BJ (cell line): ENCODE measurements around the gene NUDT12. TPM values are rescaled to one million over a fixed set of nuclear protein-coding genes. Genes with fewer than 3 reads are reported as not detected.

Source experiments
- CTCF ChIA-PET: fragments of 350-600 bp; formaldehyde crosslinking; extraction: SDS; loops from one replicate; lab custom pipeline; 2021; ENCODE audit warnings: antibody characterized with exemption, inconsistent platforms; lab: Yijun Ruan, JAX
- POLR2A ChIA-PET: fragments of 300-600 bp; sonication (Branson Sonifier 250); formaldehyde crosslinking; extraction: SDS; loops from one replicate; lab custom pipeline; 2021; ENCODE audit warnings: antibody characterized with exemption; lab: Charles Lee
- DNase-seq: peaks from one replicate; pipeline ENCODE4 v3.0.0-alpha.2; 2011; ENCODE audit warnings: low read depth
- H3K27me3 ChIP-seq: 2 replicates; pipeline ENCODE4 v1.6.0; 2011; ENCODE audit warnings: low read length; ENCODE audit not compliant: control insufficient read depth, insufficient read depth
- H3K36me3 ChIP-seq: 2 replicates; pipeline ENCODE4 v1.5.1; 2011; ENCODE audit warnings: low read length; ENCODE audit not compliant: control insufficient read depth, insufficient read depth
- H3K4me3 ChIP-seq: 2 replicates; pipeline ENCODE4 v1.5.1; 2011; ENCODE audit warnings: low read depth, mild to moderate bottlenecking, control low read depth, low read length
- polyA plus RNA-seq: library from polyadenylated mRNA; depleted of rRNA; stranded (reverse); fragments of >200 nt; gene quantifications from 2 replicates; pipeline ENCODE4 v1.2.3, GENCODE V29; 2011
- TF ChIP-seq, protein P1 (sequence below): IDR thresholded peaks from 2 replicates; pipeline ENCODE4 v1.5.1; 2011; ENCODE audit warnings: low read depth, mild to moderate bottlenecking, control low read depth, inconsistent platforms, low read length, moderate library complexity; ENCODE audit not compliant: insufficient read depth

The NUDT12 gene
- polyA plus RNA-seq, 1 experiment = 3.4 TPM

GRCh38 chr5:103526164-103526915 lies 36.2 kb downstream of the NUDT12 start:
- CTCF ChIA-PET = no interaction called here
- Histone ChIP-seq H3K4me3 (no peak overlapping the region), H3K36me3 (no peaks in the 10 kb centered on the region), H3K27me3 (no peaks in the 10 kb centered on the region)
- POLR2A ChIA-PET = no interaction called here
- TF ChIP-seq, protein P1, sequence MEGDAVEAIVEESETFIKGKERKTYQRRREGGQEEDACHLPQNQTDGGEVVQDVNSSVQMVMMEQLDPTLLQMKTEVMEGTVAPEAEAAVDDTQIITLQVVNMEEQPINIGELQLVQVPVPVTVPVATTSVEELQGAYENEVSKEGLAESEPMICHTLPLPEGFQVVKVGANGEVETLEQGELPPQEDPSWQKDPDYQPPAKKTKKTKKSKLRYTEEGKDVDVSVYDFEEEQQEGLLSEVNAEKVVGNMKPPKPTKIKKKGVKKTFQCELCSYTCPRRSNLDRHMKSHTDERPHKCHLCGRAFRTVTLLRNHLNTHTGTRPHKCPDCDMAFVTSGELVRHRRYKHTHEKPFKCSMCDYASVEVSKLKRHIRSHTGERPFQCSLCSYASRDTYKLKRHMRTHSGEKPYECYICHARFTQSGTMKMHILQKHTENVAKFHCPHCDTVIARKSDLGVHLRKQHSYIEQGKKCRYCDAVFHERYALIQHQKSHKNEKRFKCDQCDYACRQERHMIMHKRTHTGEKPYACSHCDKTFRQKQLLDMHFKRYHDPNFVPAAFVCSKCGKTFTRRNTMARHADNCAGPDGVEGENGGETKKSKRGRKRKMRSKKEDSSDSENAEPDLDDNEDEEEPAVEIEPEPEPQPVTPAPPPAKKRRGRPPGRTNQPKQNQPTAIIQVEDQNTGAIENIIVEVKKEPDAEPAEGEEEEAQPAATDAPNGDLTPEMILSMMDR = no peak
- no peak for DNase-seq

GRCh38 chr5:103525361-103525760 lies 37.2 kb downstream of the NUDT12 start:
- DNase-seq = no peak
- Histone ChIP-seq H3K4me3 (no peak overlapping the region), H3K27me3 (no peaks in the 10 kb centered on the region), H3K36me3 (no peaks in the 10 kb centered on the region)
- TF ChIP-seq, protein P1 = no peak
- CTCF ChIA-PET = no interaction called here
- POLR2A ChIA-PET = no interaction called here

GRCh38 chr5:103523319-103523718 lies 39.3 kb downstream of the NUDT12 start:
- no peak for DNase-seq
- CTCF ChIA-PET = no interaction called here
- POLR2A ChIA-PET = no interaction called here
- H3K36me3 ChIP-seq = no peaks in the 10 kb centered on the region
- TF ChIP-seq, protein P1 = no peak
- H3K27me3 ChIP-seq = no peaks in the 10 kb centered on the region
- no peak overlapping the region for H3K4me3 ChIP-seq

DNA sequence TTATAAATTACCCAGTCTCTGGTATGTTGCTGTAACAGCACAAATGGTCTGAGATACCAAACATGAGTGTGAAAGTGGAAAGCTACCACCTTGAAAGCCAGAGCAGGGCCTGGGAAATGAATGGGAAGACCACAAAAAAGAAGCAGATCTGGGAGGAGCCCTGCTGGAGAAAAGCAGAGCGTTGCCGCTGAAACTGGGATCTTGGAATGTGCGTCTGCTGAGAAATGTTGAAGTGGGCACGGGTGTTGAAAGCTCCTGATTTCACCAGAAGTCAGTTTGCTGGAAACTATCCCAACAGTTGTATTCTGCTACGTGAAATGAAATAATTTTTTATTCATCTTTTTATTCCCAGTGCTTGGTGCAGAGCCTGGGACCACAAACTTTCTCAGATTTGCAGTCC lies 40.0 kb downstream of the NUDT12 start:
- ChIA-PET CTCF (no interaction called here), POLR2A (interaction anchor here (0.6 kb wide), 1 partner anchor 26 kb away, joined by 5 read pairs; no protein-coding TSS in a partner anchor)
- no peaks in the 10 kb centered on the region for H3K36me3 ChIP-seq
- no peaks in the 10 kb centered on the region for H3K27me3 ChIP-seq
- H3K4me3 ChIP-seq = no peak overlapping the region
- no peak for DNase-seq
- TF ChIP-seq, protein P1 = no peak

DNA sequence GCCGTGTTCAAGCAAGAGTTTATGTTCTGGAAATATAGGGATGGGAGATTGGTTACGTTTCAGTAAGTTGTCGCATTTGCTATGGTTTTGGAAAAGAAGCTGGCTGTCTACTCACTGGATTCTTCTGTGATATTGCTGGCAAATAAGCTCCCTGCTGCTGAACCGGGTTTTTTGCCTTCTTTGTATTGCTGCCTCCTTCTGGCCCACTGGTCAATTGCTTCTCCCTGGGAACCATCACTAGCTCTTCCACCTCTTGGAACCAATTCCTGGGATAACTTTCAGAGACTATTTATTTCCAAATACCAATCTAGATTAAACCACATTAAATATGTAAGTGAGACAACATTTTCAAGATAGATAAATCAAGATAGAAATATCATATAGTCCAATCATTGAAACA lies 43.0 kb downstream of the NUDT12 start:
- ChIA-PET CTCF (interaction anchor here (0.6 to 1.3 kb wide), 3 partner anchors 9 to 63 kb away, joined by 3 to 8 read pairs (median 4); no protein-coding TSS in a partner anchor), POLR2A (no interaction called here)
- no peak for DNase-seq

More for the DNA sequence above, 43.0 kb downstream of the NUDT12 start:
- no peaks in the 10 kb centered on the region for H3K27me3 ChIP-seq
- no peak overlapping the region for H3K4me3 ChIP-seq
- no peaks in the 10 kb centered on the region for H3K36me3 ChIP-seq
- TF ChIP-seq, protein P1 = peak; percentile 39
